Activated T-helper 17 cell treated with anti-CD3 and anti-CD28 coated beads, Interleukin-2, amount 50 U/mL, for 72 hours (primary cell): ENCODE measurements around the gene TOMM6. TPM values are rescaled to one million over a fixed set of nuclear protein-coding genes. Genes with fewer than 3 reads are reported as not detected.
"Not testable (repeated sequence)": the region's sequence is repeated elsewhere in the genome, so short reads cannot be mapped to it uniquely, and the experiment has no call there.

Experiments used
- ATAC-seq: fragments of 150-1000 bp; cut with Tn5 transposase; replicated peaks from 2 replicates; pipeline ENCODE4 v1.10.0; 2021; ENCODE audit warnings: mild to moderate bottlenecking, moderate library complexity
- H3K27ac Mint-ChIP-seq: one replicate; pipeline ENCODE4 v1.8.0; 2022; ENCODE audit warnings: mixed read lengths
- H3K27me3 Mint-ChIP-seq: one replicate; pipeline ENCODE4 v1.8.0; 2022; ENCODE audit warnings: mixed read lengths
- H3K36me3 Mint-ChIP-seq: one replicate; pipeline ENCODE4 v1.8.0; 2022; ENCODE audit warnings: low read depth, mild to moderate bottlenecking, mixed read lengths
- H3K4me1 Mint-ChIP-seq: one replicate; pipeline ENCODE4 v1.8.0; 2022; ENCODE audit warnings: mixed read lengths
- H3K4me3 Mint-ChIP-seq: one replicate; pipeline ENCODE4 v1.8.0; 2022; ENCODE audit warnings: mild to moderate bottlenecking, mixed read lengths
- H3K9me3 Mint-ChIP-seq: one replicate; pipeline ENCODE4 v1.8.0; 2022; ENCODE audit warnings: mixed read lengths
- total RNA-seq, 2 donors: library from RNA; stranded (reverse); gene quantifications; one replicate each; pipeline ENCODE4 v1.2.3, GENCODE V29; 2022

TOMM6 gene
- total RNA-seq, 2 donors from 2014 or later: 124 to 320 TPM

- Mint-ChIP-seq H3K4me1 (peaks cover 5% of the 10 kb centered on the region), H3K4me3 (peak overlapping the region; percentile 92), H3K9me3 (no peaks in the 10 kb centered on the region), H3K27me3 (no peaks in the 10 kb centered on the region), H3K36me3 (peaks cover 39% of the 10 kb centered on the region), H3K27ac (peak overlapping the region; percentile 93)
- ATAC-seq: peak; percentile 84
These were observed 859 bp upstream of the TOMM6 start for GRCh38 chr6:41786451-41787218.

- H3K27me3 Mint-ChIP-seq: no peaks in the 10 kb centered on the region
These were observed 1.9 kb downstream of the TOMM6 start for GRCh38 chr6:41789390-41789724.

GRCh38 chr6:41790045-41790444 lies 2.6 kb downstream of the TOMM6 start:
- Mint-ChIP-seq H3K4me3 (peak overlapping the region; percentile 92), H3K36me3 (peaks cover 61% of the 10 kb centered on the region), H3K4me1 (peaks cover 5% of the 10 kb centered on the region), H3K9me3 (no peaks in the 10 kb centered on the region), H3K27ac (peak overlapping the region; percentile 67), H3K27me3 (no peaks in the 10 kb centered on the region)
- no peak for ATAC-seq

More at GRCh38 chr6:41789390-41789724, 1.9 kb downstream of the TOMM6 start:
- ATAC-seq: no peak
- Mint-ChIP-seq H3K36me3 (peaks cover 61% of the 10 kb centered on the region), H3K4me1 (peaks cover 5% of the 10 kb centered on the region), H3K4me3 (peak overlapping the region; percentile 92), H3K9me3 (no peaks in the 10 kb centered on the region), H3K27ac (peak overlapping the region; percentile 67)

GRCh38 chr6:41791305-41791704 lies 3.8 kb downstream of the TOMM6 start:
- no peaks in the 10 kb centered on the region for H3K9me3 Mint-ChIP-seq
- no peak overlapping the region for H3K4me3 Mint-ChIP-seq
- H3K27me3 Mint-ChIP-seq: no peaks in the 10 kb centered on the region
- H3K36me3 Mint-ChIP-seq: peaks cover 67% of the 10 kb centered on the region
- no peak for ATAC-seq
- H3K4me1 Mint-ChIP-seq: peaks cover 5% of the 10 kb centered on the region
- no peak overlapping the region for H3K27ac Mint-ChIP-seq

- no peaks in the 10 kb centered on the region for H3K9me3 Mint-ChIP-seq
- no peaks in the 10 kb centered on the region for H3K27me3 Mint-ChIP-seq
- no peak overlapping the region for H3K27ac Mint-ChIP-seq
- no peak overlapping the region for H3K4me3 Mint-ChIP-seq
- H3K36me3 Mint-ChIP-seq: peaks cover 72% of the 10 kb centered on the region
- ATAC-seq: no peak
- H3K4me1 Mint-ChIP-seq: peaks cover 5% of the 10 kb centered on the region
These were observed 4.5 kb downstream of the TOMM6 start for GRCh38 chr6:41791984-41792383.

GRCh38 chr6:41796474-41796873 lies 9.0 kb downstream of the TOMM6 start:
- Mint-ChIP-seq H3K4me1 (no peaks in the 10 kb centered on the region), H3K27ac (no peak overlapping the region), H3K36me3 (peaks cover 45% of the 10 kb centered on the region), H3K27me3 (no peaks in the 10 kb centered on the region), H3K9me3 (no peaks in the 10 kb centered on the region), H3K4me3 (no peak overlapping the region)
- no peak for ATAC-seq

GRCh38 chr6:41798901-41799558 lies 11.5 kb downstream of the TOMM6 start:
- ATAC-seq: no peak
- Mint-ChIP-seq H3K9me3 (no peaks in the 10 kb centered on the region), H3K36me3 (peaks cover 22% of the 10 kb centered on the region), H3K27ac (no peak overlapping the region), H3K4me3 (no peak overlapping the region), H3K4me1 (no peaks in the 10 kb centered on the region), H3K27me3 (no peaks in the 10 kb centered on the region)

GRCh38 chr6:41799559-41799911 lies 12.0 kb downstream of the TOMM6 start:
- Mint-ChIP-seq H3K4me3 (no peak overlapping the region), H3K27ac (no peak overlapping the region), H3K9me3 (no peaks in the 10 kb centered on the region), H3K36me3 (peaks cover 22% of the 10 kb centered on the region), H3K4me1 (no peaks in the 10 kb centered on the region), H3K27me3 (no peaks in the 10 kb centered on the region)
- no peak for ATAC-seq

GRCh38 chr6:41801380-41801779 lies 13.9 kb downstream of the TOMM6 start:
- Mint-ChIP-seq H3K27me3 (no peaks in the 10 kb centered on the region), H3K4me3 (no peak overlapping the region), H3K36me3 (peaks cover 15% of the 10 kb centered on the region), H3K9me3 (no peaks in the 10 kb centered on the region), H3K4me1 (no peaks in the 10 kb centered on the region), H3K27ac (no peak overlapping the region)
- ATAC-seq: no peak

GRCh38 chr6:41805830-41806774 lies 18.6 kb downstream of the TOMM6 start:
- H3K4me3 Mint-ChIP-seq: no peak overlapping the region
- no peaks in the 10 kb centered on the region for H3K36me3 Mint-ChIP-seq
- H3K27ac Mint-ChIP-seq: no peak overlapping the region
- no peaks in the 10 kb centered on the region for H3K9me3 Mint-ChIP-seq
- no peak for ATAC-seq
- no peaks in the 10 kb centered on the region for H3K4me1 Mint-ChIP-seq
- no peaks in the 10 kb centered on the region for H3K27me3 Mint-ChIP-seq

- H3K9me3 Mint-ChIP-seq: no peaks in the 10 kb centered on the region
- H3K4me3 Mint-ChIP-seq: no peak overlapping the region
- H3K36me3 Mint-ChIP-seq: no peaks in the 10 kb centered on the region
- no peak for ATAC-seq
- H3K27ac Mint-ChIP-seq: no peak overlapping the region
- H3K27me3 Mint-ChIP-seq: no peaks in the 10 kb centered on the region
- no peaks in the 10 kb centered on the region for H3K4me1 Mint-ChIP-seq
These were observed 23.6 kb downstream of the TOMM6 start for GRCh38 chr6:41811095-41811494.

- H3K9me3 Mint-ChIP-seq, H3K27me3 Mint-ChIP-seq, H3K4me1 Mint-ChIP-seq, ATAC-seq, H3K27ac Mint-ChIP-seq, H3K36me3 Mint-ChIP-seq, H3K4me3 Mint-ChIP-seq: not testable (repeated sequence)
These were observed 24.5 kb downstream of the TOMM6 start for GRCh38 chr6:41811946-41812345.

- no peaks in the 10 kb centered on the region for H3K36me3 Mint-ChIP-seq
- no peaks in the 10 kb centered on the region for H3K9me3 Mint-ChIP-seq
- H3K27ac Mint-ChIP-seq: no peak overlapping the region
- H3K27me3 Mint-ChIP-seq: no peaks in the 10 kb centered on the region
- H3K4me3 Mint-ChIP-seq: no peak overlapping the region
- no peak for ATAC-seq
- no peaks in the 10 kb centered on the region for H3K4me1 Mint-ChIP-seq
These were observed 26.0 kb downstream of the TOMM6 start for GRCh38 chr6:41813469-41813868.

- H3K9me3 Mint-ChIP-seq: no peaks in the 10 kb centered on the region
- no peaks in the 10 kb centered on the region for H3K4me1 Mint-ChIP-seq
- H3K27me3 Mint-ChIP-seq: no peaks in the 10 kb centered on the region
- H3K36me3 Mint-ChIP-seq: no peaks in the 10 kb centered on the region
- no peak overlapping the region for H3K4me3 Mint-ChIP-seq
- no peak for ATAC-seq
- H3K27ac Mint-ChIP-seq: no peak overlapping the region
These were observed 26.5 kb downstream of the TOMM6 start for GRCh38 chr6:41813956-41814355.
